HG03103 (cell line): Measurements from ENCODE around the gene CCT4.
"Not testable (repeated sequence)": the region's sequence is repeated elsewhere in the genome, so short reads cannot be mapped to it uniquely, and the experiment has no call there.

ENCODE experiments used
- ATAC-seq: cut with Tn5 transposase; IDR thresholded peaks from one replicate; pipeline ENCODE4 v1.9.1; 2021; ENCODE audit warnings: low read depth; ENCODE audit not compliant: unreplicated experiment

The CCT4 gene

DNA sequence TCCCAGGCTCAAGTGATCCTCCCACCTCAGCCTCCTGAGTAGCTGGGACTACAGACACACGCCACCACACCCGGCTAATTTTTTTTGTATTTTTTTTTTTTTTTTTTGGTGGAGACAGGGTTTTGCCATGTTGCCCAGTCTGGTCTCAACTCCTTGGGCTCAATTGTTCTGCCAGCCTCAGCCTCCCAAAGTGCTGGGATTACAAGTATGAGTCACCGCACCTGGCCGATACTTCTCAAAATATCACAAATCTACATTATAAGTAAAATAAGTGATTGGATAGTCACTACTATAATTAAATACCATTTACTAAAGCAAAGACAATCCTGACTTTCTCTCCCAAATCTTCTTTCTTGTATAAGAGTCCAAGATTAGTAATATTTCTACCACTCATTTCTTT lies 9.1 kb downstream of the CCT4 start:
- ATAC-seq: not testable (repeated sequence)

- no peak for ATAC-seq
Observed at GRCh38 chr2:61878761-61879160, 9.7 kb downstream of the CCT4 start.

- ATAC-seq: no peak
Observed at GRCh38 chr2:61877571-61878245, 10.7 kb downstream of the CCT4 start.

DNA sequence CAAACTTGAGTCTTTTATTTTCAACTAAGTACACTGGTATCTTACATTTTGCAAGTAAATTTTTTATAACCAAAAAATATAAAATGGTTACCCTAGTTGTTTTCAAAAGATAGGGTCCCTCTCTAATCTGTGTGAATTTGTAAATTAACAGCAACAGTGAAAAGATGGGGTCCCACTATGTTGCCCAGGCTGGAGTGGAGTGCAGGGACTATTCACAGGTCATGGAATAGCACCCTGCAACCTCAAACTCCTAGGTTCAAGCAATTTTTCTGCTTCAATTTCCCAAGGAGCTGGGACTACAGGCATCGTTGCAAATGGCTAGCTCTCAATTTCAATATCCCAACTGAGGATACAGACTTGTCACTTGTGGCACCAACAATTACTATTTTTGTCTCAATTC lies 12.1 kb downstream of the CCT4 start:
- no peak for ATAC-seq

GRCh38 chr2:61866482-61867089 lies 21.9 kb downstream of the CCT4 start:
- ATAC-seq: not testable (repeated sequence)

GRCh38 chr2:61862085-61862484 lies 26.4 kb downstream of the CCT4 start:
- ATAC-seq: no peak

DNA sequence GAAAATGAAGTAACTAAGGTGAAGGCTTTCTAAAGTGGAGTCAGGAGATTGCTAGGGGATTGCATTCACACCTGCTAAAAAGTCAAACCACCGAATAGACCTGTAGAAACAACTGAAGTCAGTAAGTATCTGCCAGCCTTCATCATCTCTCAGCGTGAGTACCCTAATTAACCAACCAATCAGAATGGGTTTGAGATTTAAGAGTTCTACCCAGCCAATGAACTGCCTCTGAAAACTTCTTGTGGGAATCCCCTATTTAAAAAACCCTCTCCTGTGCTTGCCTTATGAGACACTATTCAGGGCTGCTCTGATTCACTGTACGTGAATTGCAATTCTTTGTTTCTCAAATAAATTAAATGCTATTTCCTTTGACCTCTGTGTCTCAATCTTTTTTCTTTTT lies 31.2 kb downstream of the CCT4 start:
- no peak for ATAC-seq

DNA sequence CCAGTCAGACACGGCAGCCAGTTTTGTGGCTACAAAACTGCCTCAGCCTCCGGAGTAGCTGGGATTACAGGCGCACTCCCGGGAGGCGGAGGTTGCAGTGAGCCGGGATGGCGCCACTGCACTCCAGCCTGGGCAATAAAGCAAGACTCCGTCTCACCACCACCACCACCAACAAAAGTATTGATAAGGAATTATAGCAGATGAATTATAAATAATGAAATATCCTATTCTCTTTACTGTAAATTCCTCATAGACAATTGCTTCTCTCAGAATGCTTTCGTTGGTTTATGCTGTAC lies 33.2 kb downstream of the CCT4 start:
- ATAC-seq: no peak

DNA sequence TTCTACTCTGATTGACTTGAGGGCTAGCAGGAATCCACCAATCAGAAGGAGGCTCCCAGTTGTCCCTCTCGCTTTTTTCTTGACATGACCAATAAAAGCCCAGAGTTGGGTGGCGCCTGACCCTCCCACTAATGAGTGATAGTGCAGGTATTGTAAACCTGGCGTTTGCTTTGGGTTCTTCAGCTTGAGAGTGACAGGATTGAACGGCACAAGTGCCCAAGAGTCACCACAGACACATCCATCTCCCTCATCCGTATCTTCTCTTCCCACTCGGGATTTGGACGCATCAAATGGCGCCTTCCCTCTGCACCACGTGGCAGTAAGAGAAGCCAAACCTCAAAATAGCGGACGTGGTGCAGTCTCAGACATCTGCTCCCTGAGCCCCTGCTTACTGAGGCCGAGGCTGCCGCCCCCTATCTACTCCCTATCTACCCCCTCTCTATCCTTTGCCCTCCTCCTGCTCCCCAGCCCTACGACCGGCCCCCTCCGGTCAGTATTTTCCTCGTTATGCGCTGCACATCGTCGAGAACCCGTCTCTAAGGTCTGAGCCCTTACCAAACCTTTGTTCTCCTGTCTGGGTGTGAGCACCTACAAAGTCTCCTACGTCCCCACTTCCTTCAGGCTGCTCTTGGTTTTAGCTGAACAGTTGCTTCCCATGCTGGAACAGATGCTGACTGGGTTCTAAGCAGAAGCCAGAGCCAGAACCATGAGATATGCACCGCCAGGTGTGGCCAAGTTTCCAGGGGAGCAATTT lies 33.7 kb downstream of the CCT4 start:
- peak; percentile 77 for ATAC-seq

DNA sequence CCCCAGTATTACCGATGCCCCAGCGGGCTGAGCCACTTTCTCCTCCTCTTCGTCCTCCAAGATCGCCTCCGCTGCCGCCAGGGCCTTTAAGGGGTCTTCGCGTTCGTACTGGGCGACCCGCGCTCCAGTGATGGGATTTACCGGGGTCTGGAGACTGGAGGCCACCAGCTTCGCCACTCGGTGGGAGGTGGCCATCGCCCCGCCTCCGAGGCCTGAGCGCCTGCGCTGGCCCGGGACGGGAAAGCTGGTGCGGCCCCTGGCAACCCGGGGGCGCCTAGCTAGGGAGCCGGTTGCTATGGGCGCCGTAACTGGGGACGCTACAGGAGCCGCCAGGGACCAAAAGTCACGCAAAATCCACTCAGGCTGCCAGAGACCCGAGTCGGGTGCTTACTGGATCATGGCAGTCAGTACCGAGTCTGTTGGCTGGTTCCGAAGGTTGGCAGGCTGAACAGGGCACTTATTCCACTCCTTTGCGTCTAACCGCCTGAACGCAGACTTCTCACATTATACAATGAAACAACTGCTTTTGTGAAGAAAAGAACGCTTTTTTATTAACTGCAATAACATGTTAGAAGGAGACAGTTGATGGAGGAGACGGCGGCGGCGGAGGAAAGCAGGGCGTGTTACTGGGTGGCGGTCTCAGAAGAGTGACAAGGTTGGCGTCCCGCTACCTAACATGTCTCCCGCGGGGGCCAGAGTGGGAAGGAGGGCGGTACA lies 34.5 kb downstream of the CCT4 start, which contains the start of gene FAM161A:
FAM161A (minus strand) TSS at position 214 of the 717 bp plus-strand sequence; CDS start at position 195, 19 bp downstream.
- ATAC-seq: peak; percentile 60

GRCh38 chr2:61853086-61853846 lies 35.2 kb downstream of the CCT4 start:
- peak; percentile 45 for ATAC-seq

GRCh38 chr2:61851270-61851669 lies 37.2 kb downstream of the CCT4 start:
- ATAC-seq: not testable (repeated sequence)

DNA sequence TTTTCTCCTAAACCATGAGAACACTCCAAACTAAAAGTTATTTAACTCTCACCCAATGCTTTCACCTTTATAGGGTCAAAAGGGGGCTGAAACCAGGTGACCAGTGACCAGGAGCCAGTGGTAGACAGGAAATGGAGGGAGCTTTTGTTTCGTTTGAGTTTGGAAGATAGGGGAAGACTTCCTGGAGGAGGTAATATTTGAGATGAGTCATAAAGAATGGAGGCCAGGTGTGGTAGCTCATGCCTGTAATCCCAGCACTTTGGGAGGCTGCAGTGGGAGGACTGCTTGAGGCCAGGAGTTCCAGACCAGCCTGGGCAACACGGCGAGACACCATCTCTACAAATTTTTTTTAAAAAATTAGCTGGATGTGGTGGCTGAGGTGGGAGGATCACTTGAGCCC lies 43.1 kb downstream of the CCT4 start:
- ATAC-seq: no peak

GRCh38 chr2:61841286-61841685 lies 47.2 kb downstream of the CCT4 start:
- ATAC-seq: no peak

GRCh38 chr2:61834893-61835292 lies 53.6 kb downstream of the CCT4 start:
- no peak for ATAC-seq

DNA sequence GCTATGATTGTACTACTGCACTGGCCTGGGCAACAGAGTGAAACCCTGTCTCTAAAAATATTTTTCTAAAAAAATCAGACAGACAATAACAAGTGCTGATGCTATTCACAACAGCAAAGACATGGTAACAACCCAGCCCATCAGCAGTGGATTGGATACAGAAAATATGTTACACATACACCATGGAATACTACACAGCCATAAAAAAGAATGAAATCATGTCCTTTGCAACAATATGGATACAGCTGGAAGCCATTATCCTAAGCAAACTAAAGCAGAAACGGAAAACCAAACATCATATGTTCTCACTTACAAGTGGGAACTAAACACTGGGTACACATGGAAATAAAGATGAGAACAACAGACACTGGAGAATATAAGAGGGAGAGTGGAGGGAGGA lies 54.5 kb downstream of the CCT4 start:
- ATAC-seq: no peak

- ATAC-seq: no peak
Observed at GRCh38 chr2:61832183-61832841, 56.1 kb downstream of the CCT4 start.

DNA sequence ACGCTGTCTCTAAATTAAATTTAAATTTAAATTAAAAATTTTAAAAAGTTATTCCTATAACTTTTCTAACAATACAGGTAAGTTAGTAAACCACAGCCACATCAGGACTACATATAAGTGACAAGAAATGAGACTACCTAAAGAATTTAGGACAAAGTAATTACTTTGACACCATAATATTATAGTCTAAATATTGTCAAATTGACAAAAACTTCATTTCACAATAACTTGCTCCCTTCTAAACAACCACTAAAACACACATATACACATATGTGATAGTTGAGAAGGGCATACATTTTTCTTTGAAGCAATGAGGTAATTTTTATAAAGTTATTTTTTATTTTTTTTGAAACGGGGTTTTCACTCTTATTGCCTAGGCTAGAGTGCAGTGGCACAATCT lies 66.2 kb downstream of the CCT4 start:
- no peak for ATAC-seq
